Transverse colon (tissue), 4 donors: ENCODE measurements around the gene HSDL2. TPM values are rescaled to one million over a fixed set of nuclear protein-coding genes. Genes with fewer than 3 reads are reported as not detected.

ENCODE experiments used
- DNase-seq: peaks from one replicate; pipeline ENCODE4 v3.0.0-alpha.2; 2019
- H3K27ac ChIP-seq, 4 donors: fragments of 200-600 bp; sonication (generic); 2 replicates each; pipeline ENCODE4 v1.5.1; 2016 to 2018; ENCODE audit warnings: inconsistent platforms in 4 of 4
- H3K27me3 ChIP-seq: fragments of 200-600 bp; sonication (generic); 2 replicates; pipeline ENCODE4 v1.5.1; 2017; ENCODE audit warnings: inconsistent platforms
- H3K36me3 ChIP-seq, 4 donors: fragments of 200-600 bp; sonication (generic); 2 replicates each; pipeline ENCODE4 v1.5.1; 2017 to 2019; ENCODE audit warnings: inconsistent platforms in 4 of 4
- H3K4me1 ChIP-seq, 4 donors: fragments of 200-600 bp; sonication (generic); 2 replicates each; pipeline ENCODE4 v1.5.1; 2017 to 2020; ENCODE audit warnings: inconsistent platforms in 4 of 4
- H3K4me3 ChIP-seq, 4 donors: fragments of 200-600 bp; sonication (generic); 1 replicate in 1 of 4; 2 replicates in 3 of 4; pipeline versions ENCODE4 v1.5.1 to v1.6.1; 2017 to 2019; ENCODE audit warnings: inconsistent platforms in 4 of 4
- H3K9me3 ChIP-seq, 2 donors: fragments of 200-600 bp; sonication (generic); 2 replicates each; pipeline ENCODE4 v1.5.1; 2017 to 2019; ENCODE audit warnings: inconsistent platforms in 2 of 2
- EP300 ChIP-seq: sonication (generic); formaldehyde crosslinking; IDR thresholded peaks from one replicate; pipeline ENCODE4 v1.6.1; 2017; ENCODE audit warnings: antibody characterized with exemption, low read depth
- POLR2A ChIP-seq: fragments of 450-650 bp; IDR thresholded peaks from one replicate; pipeline ENCODE4 v1.6.1; 2016; ENCODE audit warnings: antibody characterized with exemption, mild to moderate bottlenecking, moderate library complexity
- POLR2AphosphoS5 ChIP-seq, 3 donors: sonication (generic); formaldehyde crosslinking; IDR thresholded peaks; one replicate each; pipeline ENCODE4 v1.6.1; 2016; ENCODE audit warnings: antibody characterized with exemption in 3 of 3
- WGBS, 2 donors: methylation state at CpG; one replicate each; pipeline ENCODE4 v1.1.5; 2018; ENCODE audit warnings: low coverage in 1 of 2; 5-methylcytosine and 5-hydroxymethylcytosine counted together
- in situ Hi-C, 4 donors: fragments of 200-750 bp; cut with MboI; loops; one replicate each; pipeline versions ENCODE4 v1.15.0 to v1.15.1; 2017; ENCODE audit warnings: low sequenced_read_pairs in 3 of 4, low pct_ligation_motif_present in 1 of 4, low pct_unique_long_range_greater_than_20kb in 1 of 4
- intact Hi-C: fragments of 100-400 bp; cut with DNase I; formaldehyde crosslinking; loops from one replicate; pipeline ENCODE4 v1.15.1; 2023; ENCODE audit warnings: low total_unique reads
- total RNA-seq, 4 donors: library from RNA; depleted of rRNA; stranded (reverse); fragments of >200 nt; gene quantifications; one replicate each; pipeline ENCODE4 v1.1.0, GENCODE V29; 2016
- TF ChIP-seq, protein P1 (sequence below), 5 experiments: fragments of 200-600 bp in 3 of 5; fragments of 450-650 bp in 2 of 5; sonication (generic) in 3 of 5; IDR thresholded peaks; 1 replicate in 2 of 5; 2 replicates in 3 of 5; pipeline ENCODE4 v1.5.1; 2016 to 2017; ENCODE audit warnings: antibody characterized with exemption in 5 of 5, inconsistent platforms in 3 of 5, mild to moderate bottlenecking in 2 of 5, moderate library complexity in 1 of 5

Gene HSDL2
- total RNA-seq, 4 donors from 2014 or later: 24.9 to 46.4 (median 28.8) TPM

DNA sequence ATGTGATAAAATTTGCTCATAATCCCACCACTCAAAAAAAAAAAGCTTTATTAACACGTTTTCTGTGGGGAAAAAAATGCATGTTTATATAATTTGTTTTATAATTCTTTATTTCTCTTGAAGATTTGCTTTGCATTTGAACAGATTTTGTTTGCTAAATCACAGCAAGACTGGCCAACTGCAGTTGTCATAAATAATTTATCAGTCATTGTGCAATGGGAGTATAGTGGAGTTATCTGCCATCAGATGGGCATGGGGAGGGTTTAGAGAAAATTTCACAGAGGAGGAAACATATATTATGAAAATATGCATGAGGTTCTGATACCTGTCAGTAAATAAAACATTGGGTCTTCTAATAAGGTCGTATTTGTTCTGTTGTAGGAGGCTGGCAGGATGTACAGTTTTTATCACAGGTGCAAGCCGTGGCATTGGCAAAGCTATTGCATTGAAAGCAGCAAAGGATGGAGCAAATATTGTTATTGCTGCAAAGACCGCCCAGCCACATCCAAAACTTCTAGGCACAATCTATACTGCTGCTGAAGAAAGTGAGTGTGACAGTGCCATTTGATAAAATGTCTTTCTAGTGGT is 23.8 kb downstream of the HSDL2 start:
- H3K36me3 ChIP-seq: peaks cover 0 to 11% (median 0%) of the 10 kb centered on the region in 4 donors

DNA sequence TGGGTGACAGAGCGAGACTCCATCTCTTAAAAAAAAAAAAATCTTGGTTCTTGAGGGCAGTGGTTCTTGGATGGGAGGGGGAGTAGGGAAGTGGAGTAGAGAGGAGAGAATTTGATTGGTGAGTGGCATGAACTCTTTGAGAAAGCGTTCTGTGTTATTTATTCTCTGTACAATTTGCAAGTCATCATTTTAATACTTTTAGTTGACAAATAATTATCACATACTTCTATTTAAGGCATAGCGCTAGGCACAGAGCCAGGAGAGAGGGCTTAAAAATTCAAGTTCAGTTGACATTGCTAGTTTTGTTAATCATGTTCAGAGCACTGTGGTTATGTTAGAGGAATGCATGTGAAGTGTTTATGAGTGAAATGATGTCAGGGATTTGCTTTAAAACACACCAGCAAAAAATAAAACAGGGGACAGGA is 24.6 kb downstream of the HSDL2 start:
- intact Hi-C loops: no loop called here
- H3K36me3 ChIP-seq: peaks cover 0 to 15% (median 3%) of the 10 kb centered on the region in 4 donors
- no peaks in the 10 kb centered on the region for H3K27me3 ChIP-seq
- no peak overlapping the region for H3K27ac ChIP-seq
- no peaks in the 10 kb centered on the region for H3K9me3 ChIP-seq
- in situ Hi-C loops: no loop called here
- no peak overlapping the region for H3K4me3 ChIP-seq
- TF ChIP-seq POLR2AphosphoS5 (IDR thresholded peaks at IDR 0.05) (no peak), EP300 (no peak), POLR2A (no peak)
- TF ChIP-seq, protein P1, sequence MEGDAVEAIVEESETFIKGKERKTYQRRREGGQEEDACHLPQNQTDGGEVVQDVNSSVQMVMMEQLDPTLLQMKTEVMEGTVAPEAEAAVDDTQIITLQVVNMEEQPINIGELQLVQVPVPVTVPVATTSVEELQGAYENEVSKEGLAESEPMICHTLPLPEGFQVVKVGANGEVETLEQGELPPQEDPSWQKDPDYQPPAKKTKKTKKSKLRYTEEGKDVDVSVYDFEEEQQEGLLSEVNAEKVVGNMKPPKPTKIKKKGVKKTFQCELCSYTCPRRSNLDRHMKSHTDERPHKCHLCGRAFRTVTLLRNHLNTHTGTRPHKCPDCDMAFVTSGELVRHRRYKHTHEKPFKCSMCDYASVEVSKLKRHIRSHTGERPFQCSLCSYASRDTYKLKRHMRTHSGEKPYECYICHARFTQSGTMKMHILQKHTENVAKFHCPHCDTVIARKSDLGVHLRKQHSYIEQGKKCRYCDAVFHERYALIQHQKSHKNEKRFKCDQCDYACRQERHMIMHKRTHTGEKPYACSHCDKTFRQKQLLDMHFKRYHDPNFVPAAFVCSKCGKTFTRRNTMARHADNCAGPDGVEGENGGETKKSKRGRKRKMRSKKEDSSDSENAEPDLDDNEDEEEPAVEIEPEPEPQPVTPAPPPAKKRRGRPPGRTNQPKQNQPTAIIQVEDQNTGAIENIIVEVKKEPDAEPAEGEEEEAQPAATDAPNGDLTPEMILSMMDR (IDR thresholded peaks at IDR 0.05): no peak
- 84 to 85% methylated on average over 3 of the region's 3 CpGs for WGBS, 2 donors
- no peak for DNase-seq
- H3K4me1 ChIP-seq: no peaks in the 10 kb centered on the region

More for the DNA sequence above, 23.8 kb downstream of the HSDL2 start:
- intact Hi-C loops (no loop called here), in situ Hi-C loops (no loop called here)
- Histone ChIP-seq H3K27ac (no peak overlapping the region), H3K4me3 (no peak overlapping the region), H3K4me1 (no peaks in the 10 kb centered on the region), H3K9me3 (no peaks in the 10 kb centered on the region), H3K27me3 (no peaks in the 10 kb centered on the region)
- no peak for TF ChIP-seq POLR2AphosphoS5 (IDR thresholded peaks at IDR 0.05)
- no peak for TF ChIP-seq POLR2A
- no peak for TF ChIP-seq EP300
- TF ChIP-seq, protein P1 (IDR thresholded peaks at IDR 0.05): no peak
- WGBS, 2 donors: 89 to 94% methylated on average over 4 of the region's 4 CpGs
- no peak for DNase-seq

DNA sequence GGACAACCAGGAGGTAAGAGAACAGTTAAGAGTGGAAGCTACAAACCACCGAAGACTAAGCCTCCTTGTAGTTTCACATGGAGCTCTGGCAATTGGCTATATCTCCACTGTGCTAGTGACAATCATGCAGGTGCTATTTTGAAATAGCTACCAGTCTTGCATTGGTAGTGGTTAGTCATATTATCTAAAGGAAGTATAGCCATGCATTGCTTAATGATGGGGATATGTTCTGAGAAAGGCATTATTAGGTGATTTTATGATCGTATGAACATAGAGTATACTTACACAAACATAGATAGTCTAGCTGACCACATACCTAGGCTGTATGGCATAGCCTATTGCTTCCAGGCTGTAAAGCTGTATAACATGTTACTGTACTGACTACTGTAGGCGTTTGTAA is 28.4 kb downstream of the HSDL2 start:
- intact Hi-C loops: no loop called here
- peaks cover 0 to 20% (median 4%) of the 10 kb centered on the region in 4 donors for H3K36me3 ChIP-seq

DNA sequence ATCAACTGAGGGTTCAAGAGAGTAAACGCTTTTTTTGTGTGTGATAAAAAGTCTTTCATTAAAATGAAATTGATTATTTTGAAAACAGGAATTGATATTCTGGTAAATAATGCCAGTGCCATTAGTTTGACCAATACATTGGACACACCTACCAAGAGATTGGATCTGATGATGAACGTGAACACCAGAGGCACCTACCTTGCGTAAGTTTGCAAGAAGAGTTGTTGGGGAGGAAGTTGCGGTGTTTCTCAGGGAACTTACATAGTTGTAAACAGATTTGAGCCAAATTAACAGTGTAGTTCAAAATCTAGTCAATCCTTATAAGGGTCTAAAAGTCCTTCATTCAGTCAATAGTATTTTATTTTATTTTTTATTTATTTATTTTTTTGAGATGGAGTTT is 28.9 kb downstream of the HSDL2 start:
- intact Hi-C loops: no loop called here

More for the DNA sequence above, 28.4 kb downstream of the HSDL2 start:
- H3K4me3 ChIP-seq: no peak overlapping the region
- H3K4me1 ChIP-seq: no peaks in the 10 kb centered on the region
- 80 to 83% methylated on average over 3 of the region's 3 CpGs for WGBS, 2 donors
- no peak for DNase-seq
- H3K9me3 ChIP-seq: no peaks in the 10 kb centered on the region
- H3K27ac ChIP-seq: no peak overlapping the region
- TF ChIP-seq POLR2A: no peak
- TF ChIP-seq, protein P1 (IDR thresholded peaks at IDR 0.05): no peak
- no peak for TF ChIP-seq POLR2AphosphoS5 (IDR thresholded peaks at IDR 0.05)
- no peak for TF ChIP-seq EP300
- in situ Hi-C loops: no loop called here
- H3K27me3 ChIP-seq: no peaks in the 10 kb centered on the region

More for the DNA sequence above, 28.9 kb downstream of the HSDL2 start:
- Histone ChIP-seq H3K4me1 (no peaks in the 10 kb centered on the region), H3K9me3 (no peaks in the 10 kb centered on the region), H3K4me3 (no peak overlapping the region), H3K27ac (no peak overlapping the region), H3K36me3 (peaks cover 0 to 20% (median 4%) of the 10 kb centered on the region in 4 donors), H3K27me3 (no peaks in the 10 kb centered on the region)
- TF ChIP-seq POLR2AphosphoS5 (IDR thresholded peaks at IDR 0.05) (no peak), POLR2A (no peak), EP300 (no peak)
- TF ChIP-seq, protein P1 (IDR thresholded peaks at IDR 0.05): no peak
- WGBS, 2 donors: 89 to 98% methylated on average over 4 of the region's 4 CpGs
- no peak for DNase-seq
- in situ Hi-C loops: no loop called here
